HepG2 (cell line): ENCODE results near the gene LRRC37A. TPM values are rescaled to one million over a fixed set of nuclear protein-coding genes. Genes with fewer than 3 reads are reported as not detected.
A peak's percentile ranks its signal among the peaks of the same experiment; 100 is the strongest.

Experiments
- AKNA ChIP-seq: sonication (generic); formaldehyde crosslinking; IDR thresholded peaks from 2 replicates; pipeline ENCODE4 v1.4.0; 2020; ENCODE audit warnings: missing genetic modification reagents, borderline replicate concordance
- ARNT2 ChIP-seq: sonication (generic); formaldehyde crosslinking; IDR thresholded peaks from 2 replicates; pipeline ENCODE4 v1.8.0; 2022; ENCODE audit warnings: mild to moderate bottlenecking, low read depth, missing genetic modification reagents, moderate library complexity
- ATF7 ChIP-seq, 2 experiments: fragments of 450-650 bp in 1 of 2; sonication (generic) in 1 of 2; formaldehyde crosslinking in 1 of 2; IDR thresholded peaks; 2 replicates each; pipeline versions ENCODE4 v1.4.0 to v1.6.1; 2016 to 2020; ENCODE audit warnings: antibody characterized with exemption in 1 of 2, mild to moderate bottlenecking in 1 of 2, missing genetic modification reagents in 1 of 2
- MXD1 ChIP-seq: sonication (generic); formaldehyde crosslinking; IDR thresholded peaks from 2 replicates; pipeline ENCODE4 v1.4.0; 2020; ENCODE audit warnings: mild to moderate bottlenecking, missing genetic modification reagents
- PLSCR1 ChIP-seq: sonication (generic); formaldehyde crosslinking; IDR thresholded peaks from 2 replicates; pipeline ENCODE4 v1.5.0; 2020; ENCODE audit warnings: missing genetic modification reagents, mild to moderate bottlenecking, borderline replicate concordance
- POLR2A ChIP-seq, 2 experiments: IDR thresholded peaks; 2 replicates each; pipeline ENCODE4 v1.6.1; 2011; ENCODE audit warnings: low read depth in 2 of 2, low read length in 2 of 2, mild to moderate bottlenecking in 1 of 2, moderate library complexity in 1 of 2; ENCODE audit not compliant: insufficient read depth in 1 of 2
- RFXAP ChIP-seq: sonication (generic); formaldehyde crosslinking; IDR thresholded peaks from 2 replicates; pipeline ENCODE4 v1.4.0; 2020; ENCODE audit warnings: missing genetic modification reagents, borderline replicate concordance
- SMAD3 ChIP-seq: sonication (generic); formaldehyde crosslinking; IDR thresholded peaks from 2 replicates; pipeline ENCODE4 v1.4.0; 2020; ENCODE audit warnings: missing genetic modification reagents
- SPEN ChIP-seq: sonication (generic); formaldehyde crosslinking; IDR thresholded peaks from 2 replicates; pipeline ENCODE4 v1.5.1; 2020; ENCODE audit warnings: low read depth, mild to moderate bottlenecking, missing genetic modification reagents
- TIGD3 ChIP-seq: sonication (generic); formaldehyde crosslinking; IDR thresholded peaks from 2 replicates; pipeline ENCODE4 v1.5.1; 2020; ENCODE audit warnings: mild to moderate bottlenecking, missing genetic modification reagents, borderline replicate concordance
- TMF1 ChIP-seq: sonication (generic); formaldehyde crosslinking; IDR thresholded peaks from 2 replicates; pipeline ENCODE4 v1.8.1; 2022; ENCODE audit warnings: low read depth, missing genetic modification reagents
- YEATS4 ChIP-seq: sonication (generic); formaldehyde crosslinking; IDR thresholded peaks from 2 replicates; pipeline ENCODE4 v1.4.0; 2020; ENCODE audit warnings: missing genetic modification reagents, borderline replicate concordance
- ZBTB39 ChIP-seq: sonication (generic); formaldehyde crosslinking; IDR thresholded peaks from 2 replicates; pipeline ENCODE4 v1.5.0; 2020; ENCODE audit warnings: missing genetic modification reagents
- ZFP62 ChIP-seq: sonication (generic); formaldehyde crosslinking; IDR thresholded peaks from 2 replicates; pipeline ENCODE4 v1.4.0; 2020; ENCODE audit warnings: missing genetic modification reagents
- ZFP90 ChIP-seq: sonication (generic); formaldehyde crosslinking; IDR thresholded peaks from 2 replicates; pipeline ENCODE4 v1.8.0; 2022; ENCODE audit warnings: missing genetic modification reagents, mild to moderate bottlenecking, inconsistent platforms, borderline replicate concordance
- ZNF317 ChIP-seq: sonication (generic); formaldehyde crosslinking; IDR thresholded peaks from 2 replicates; pipeline ENCODE4 v1.5.0; 2020; ENCODE audit warnings: mild to moderate bottlenecking, missing genetic modification reagents
- ZNF766 ChIP-seq: sonication (generic); formaldehyde crosslinking; IDR thresholded peaks from 2 replicates; pipeline ENCODE4 v1.5.0; 2020; ENCODE audit warnings: missing genetic modification reagents, borderline replicate concordance
- polyA plus RNA-seq, 8 experiments: library from polyadenylated mRNA; depleted of rRNA in 3 of 8; stranded (reverse) in 7 of 8; unstranded in 1 of 8; fragments of >200 nt; fragmentation: Illumina TruSeq in 4 of 8; extraction: Trizol in 4 of 8; gene quantifications; 2 replicates each; pipeline versions ENCODE4 v1.2.1 to v1.2.3, GENCODE V29; 2011 to 2016; ENCODE audit warnings: low read depth in 4 of 8, missing spikeins in 1 of 8, mixed read lengths in 1 of 8; ENCODE audit not compliant: insufficient read depth in 1 of 8
- total RNA-seq, 5 experiments: library from RNA; depleted of rRNA; stranded (reverse); fragments of >200 nt; fragmentation: Illumina TruSeq; extraction: Trizol; gene quantifications; 2 replicates each; pipeline ENCODE4 v1.2.3, GENCODE V29; 2016; ENCODE audit warnings: low read depth in 1 of 5

Gene LRRC37A
- total and polyA plus RNA-seq, 2 of the 13 experiments (the other 11 are each of a cell fraction or from before 2014, with no cell fraction given): 0.97 to 1.3 TPM

- TF ChIP-seq SPEN (CRISPR knock-in tag): peak; percentile 30
- peak; percentile 52; the same call in 1 of the 2 replicates for TF ChIP-seq TMF1 (CRISPR knock-in tag)
- TF ChIP-seq ZNF766: 0 out of 2 replicates have a peak, but pooled peaks have one; percentile 34
- 0 out of 2 replicates have a peak, but pooled peaks have one; percentile 48 for TF ChIP-seq ZNF317 (CRISPR knock-in tag)
- no peak for TF ChIP-seq ZBTB39 (CRISPR knock-in tag)
- 0 out of 2 replicates have a peak, but pooled peaks have one; percentile 63 for TF ChIP-seq RFXAP (CRISPR knock-in tag)
- TF ChIP-seq TIGD3 (CRISPR knock-in tag): no peak; the same call in 1 of the 2 replicates
- no peak for TF ChIP-seq AKNA (CRISPR knock-in tag)
- peak; percentile 50; the same call in 1 of the 2 replicates for TF ChIP-seq ZFP90 (CRISPR knock-in tag)
- peak; percentile 21; the same call in 1 of the 2 replicates for TF ChIP-seq SMAD3
- TF ChIP-seq ATF7 (IDR thresholded peaks at IDR 0.05): no peak
- peak; percentile 49; the same call in 1 of the 2 replicates for TF ChIP-seq ATF7 (CRISPR knock-in tag; IDR thresholded peaks at IDR 0.05)
- peak; percentile 74 to 81 for TF ChIP-seq POLR2A (IDR thresholded peaks at IDR 0.05; ENCODE audit: insufficient read depth in 1 of 2, low read depth in 2 of 2, low read length in 2 of 2)
- TF ChIP-seq YEATS4 (CRISPR knock-in tag): peak; percentile 79
- TF ChIP-seq ARNT2 (CRISPR knock-in tag): peak; percentile 81; the same call in 1 of the 2 replicates
- TF ChIP-seq ZFP62 (CRISPR knock-in tag): no peak
- 0 out of 2 replicates have a peak, but pooled peaks have one; percentile 47 for TF ChIP-seq PLSCR1 (CRISPR knock-in tag)
- peak; percentile 86; the same call in 1 of the 2 replicates for TF ChIP-seq MXD1
Observed at GRCh38 chr17:46266656-46267544, 28.0 kb upstream of the LRRC37A start (continued).
